SK-N-SH (cell line): Measurements from ENCODE around the gene SLC9A6.

Experiments
- MAX ChIP-seq: IDR thresholded peaks from 2 replicates; pipeline ENCODE4 v1.4.0; 2012; ENCODE audit warnings: low read depth
- POLR2AphosphoS5 ChIP-seq: IDR thresholded peaks from 2 replicates; pipeline ENCODE4 v1.6.1; 2012; ENCODE audit warnings: low read depth, low read length
- TF ChIP-seq, protein P1 (sequence below): fragments of 200-600 bp; sonication (generic); IDR thresholded peaks from 2 replicates; pipeline ENCODE4 v1.6.1; 2017; ENCODE audit warnings: antibody characterized with exemption, mild to moderate bottlenecking, moderate library complexity

GRCh38 chrX:135951291-135951690, 33.9 kb upstream of the SLC9A6 start:
- TF ChIP-seq POLR2AphosphoS5, result no peak
- TF ChIP-seq, protein P1, sequence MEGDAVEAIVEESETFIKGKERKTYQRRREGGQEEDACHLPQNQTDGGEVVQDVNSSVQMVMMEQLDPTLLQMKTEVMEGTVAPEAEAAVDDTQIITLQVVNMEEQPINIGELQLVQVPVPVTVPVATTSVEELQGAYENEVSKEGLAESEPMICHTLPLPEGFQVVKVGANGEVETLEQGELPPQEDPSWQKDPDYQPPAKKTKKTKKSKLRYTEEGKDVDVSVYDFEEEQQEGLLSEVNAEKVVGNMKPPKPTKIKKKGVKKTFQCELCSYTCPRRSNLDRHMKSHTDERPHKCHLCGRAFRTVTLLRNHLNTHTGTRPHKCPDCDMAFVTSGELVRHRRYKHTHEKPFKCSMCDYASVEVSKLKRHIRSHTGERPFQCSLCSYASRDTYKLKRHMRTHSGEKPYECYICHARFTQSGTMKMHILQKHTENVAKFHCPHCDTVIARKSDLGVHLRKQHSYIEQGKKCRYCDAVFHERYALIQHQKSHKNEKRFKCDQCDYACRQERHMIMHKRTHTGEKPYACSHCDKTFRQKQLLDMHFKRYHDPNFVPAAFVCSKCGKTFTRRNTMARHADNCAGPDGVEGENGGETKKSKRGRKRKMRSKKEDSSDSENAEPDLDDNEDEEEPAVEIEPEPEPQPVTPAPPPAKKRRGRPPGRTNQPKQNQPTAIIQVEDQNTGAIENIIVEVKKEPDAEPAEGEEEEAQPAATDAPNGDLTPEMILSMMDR, result no peak
- no peak for TF ChIP-seq MAX
